Measurements from ENCODE around the gene MARF1. TPM values are rescaled to one million over a fixed set of nuclear protein-coding genes. Genes with fewer than 3 reads are reported as not detected.

Gene MARF1
- total and polyA plus RNA-seq, 2 of the 8 experiments (the other 6 are each of a cell fraction or from before 2014, with no cell fraction given), result 5.6 to 31.4 TPM

GRCh38 chr16:15658556-15658955 is 15.6 kb upstream of the MARF1 start (continued):
- no peak for TF ChIP-seq SRF (IDR thresholded peaks at IDR 0.05; ENCODE audit: low read depth, low read length)

Measured in H1 (cell line).